Subcutaneous abdominal adipose tissue (tissue), 5 donors: ENCODE measurements around the gene ZFP28.

Source experiments
- H3K27ac ChIP-seq: one replicate; pipeline ENCODE4 v1.7.0; 2013; ENCODE audit warnings: low read depth, mild to moderate bottlenecking, inconsistent platforms, low read length, moderate library complexity
- H3K27me3 ChIP-seq, 5 donors: one replicate each; pipeline ENCODE4 v1.7.0; 2013; ENCODE audit warnings: low read length in 5 of 5, inconsistent platforms in 1 of 5; ENCODE audit not compliant: control insufficient read depth in 5 of 5, insufficient read depth in 4 of 5
- H3K36me3 ChIP-seq, 5 donors: one replicate each; pipeline ENCODE4 v1.7.0; 2013; ENCODE audit warnings: low read length in 5 of 5; ENCODE audit not compliant: control insufficient read depth in 5 of 5, insufficient read depth in 5 of 5
- H3K4me1 ChIP-seq, 5 donors: one replicate each; pipeline ENCODE4 v1.7.0; 2013; ENCODE audit warnings: low read length in 5 of 5, mild to moderate bottlenecking in 3 of 5, moderate library complexity in 1 of 5; ENCODE audit not compliant: control insufficient read depth in 5 of 5, insufficient read depth in 5 of 5
- H3K4me3 ChIP-seq, 5 donors: one replicate each; pipeline ENCODE4 v1.7.0; 2013; ENCODE audit warnings: low read length in 5 of 5, low read depth in 1 of 5
- H3K9ac ChIP-seq, 5 donors: one replicate each; pipeline ENCODE4 v1.7.0; 2013; ENCODE audit warnings: low read length in 5 of 5, mild to moderate bottlenecking in 4 of 5, moderate library complexity in 3 of 5
- H3K9me3 ChIP-seq, 5 donors: one replicate each; pipeline ENCODE4 v1.7.0; 2013; ENCODE audit warnings: low read length in 5 of 5; ENCODE audit not compliant: control insufficient read depth in 5 of 5
- donor health status: healthy.
- donor health status: healthy.
- donor health status: healthy.
- donor health status: healthy.
- donor health status: healthy.

ZFP28 gene

GRCh38 chr19:56594783-56595547 lies 56.2 kb downstream of the ZFP28 start, which contains the start of gene ZNF71:
TSS of gene ZNF71 (plus strand) at chr19:56595302. CDS start at chr19:56601559, 6,257 bp downstream.
- H3K4me3 ChIP-seq = peak within 1 kb of the TSS; percentile 94 to 100 (median 99)
- H3K9me3 ChIP-seq = peaks cover 0 to 12% (median under 1%) of the 10 kb centered on the region in 5 donors
- peak within 1 kb of the TSS; percentile 48 for H3K27ac ChIP-seq

GRCh38 chr19:56595548-56595899 lies 56.8 kb downstream of the ZFP28 start:
- Histone ChIP-seq H3K9ac (peak overlapping the region; percentile 82 to 100 (median 97)), H3K4me1 (peaks cover 6 to 26% (median 19%) of the 10 kb centered on the region in 5 donors), H3K36me3 (peaks cover 0 to 3% (median 2%) of the 10 kb centered on the region in 5 donors), H3K9me3 (peaks cover 0 to 8% (median 0%) of the 10 kb centered on the region in 5 donors), H3K27ac (peak overlapping the region; percentile 48), H3K4me3 (peak overlapping the region; percentile 94 to 100 (median 99)), H3K27me3 (no peaks in the 10 kb centered on the region)

More at GRCh38 chr19:56594783-56595547, 56.2 kb downstream of the ZFP28 start, which contains the start of gene ZNF71:
- Histone ChIP-seq H3K4me1 (peaks cover 6 to 26% (median 19%) of the 10 kb centered on the region in 5 donors), H3K9ac (peak within 1 kb of the TSS; percentile 82 to 100 (median 97)), H3K36me3 (peaks cover 0 to 3% (median 2%) of the 10 kb centered on the region in 5 donors), H3K27me3 (no peaks in the 10 kb centered on the region)

GRCh38 chr19:56596676-56597075 lies 57.9 kb downstream of the ZFP28 start:
- peak overlapping the region; percentile 75 for H3K27ac ChIP-seq
- peak overlapping the region in 1 of 5 donors; percentile 100 for H3K9ac ChIP-seq
- H3K9me3 ChIP-seq = peaks cover 0 to 14% (median 0%) of the 10 kb centered on the region in 5 donors
- H3K4me3 ChIP-seq = peak overlapping the region in 4 of 5 donors; percentile 98 to 100 (median 99)
- H3K36me3 ChIP-seq = peaks cover 0 to 12% (median 12%) of the 10 kb centered on the region in 5 donors
- H3K27me3 ChIP-seq = no peaks in the 10 kb centered on the region
- H3K4me1 ChIP-seq = peaks cover 6 to 26% (median 19%) of the 10 kb centered on the region in 5 donors

GRCh38 chr19:56597696-56598095 lies 58.9 kb downstream of the ZFP28 start:
- Histone ChIP-seq H3K9me3 (peaks cover 0 to 23% (median under 1%) of the 10 kb centered on the region in 5 donors), H3K27ac (peak overlapping the region; percentile 75), H3K27me3 (no peaks in the 10 kb centered on the region), H3K4me3 (no peak overlapping the region), H3K4me1 (peaks cover 6 to 26% (median 19%) of the 10 kb centered on the region in 5 donors), H3K9ac (no peak overlapping the region), H3K36me3 (peaks cover 10 to 22% (median 18%) of the 10 kb centered on the region in 5 donors)

GRCh38 chr19:56601375-56601774 lies 62.6 kb downstream of the ZFP28 start:
- Histone ChIP-seq H3K9ac (no peak overlapping the region), H3K9me3 (peaks cover 9 to 46% (median 21%) of the 10 kb centered on the region in 5 donors), H3K27ac (no peak overlapping the region), H3K4me3 (peak overlapping the region in 2 of 5 donors; percentile 1 to 2), H3K36me3 (peaks cover 18 to 33% (median 27%) of the 10 kb centered on the region in 5 donors), H3K4me1 (peaks cover 0 to 13% (median 4%) of the 10 kb centered on the region in 5 donors), H3K27me3 (no peaks in the 10 kb centered on the region)

GRCh38 chr19:56603829-56604228 lies 65.1 kb downstream of the ZFP28 start:
- no peak overlapping the region for H3K4me3 ChIP-seq
- no peaks in the 10 kb centered on the region for H3K27me3 ChIP-seq
- H3K4me1 ChIP-seq = peaks cover 0 to 3% (median 0%) of the 10 kb centered on the region in 5 donors
- H3K27ac ChIP-seq = no peak overlapping the region
- no peak overlapping the region for H3K9ac ChIP-seq
- peaks cover 18 to 30% (median 27%) of the 10 kb centered on the region in 5 donors for H3K36me3 ChIP-seq
- H3K9me3 ChIP-seq = peaks cover 12 to 58% (median 37%) of the 10 kb centered on the region in 5 donors
